Fibroblast of mammary gland (primary cell): Measurements from ENCODE around the gene NDC80.

ENCODE experiments used
- DNase-seq: peaks from one replicate; pipeline ENCODE4 v3.0.0-alpha.2; 2010; ENCODE audit warnings: low read depth
- H3K4me3 ChIP-seq: 2 replicates; pipeline ENCODE4 v1.5.1; 2011; ENCODE audit warnings: low read depth, mild to moderate bottlenecking, low read length, moderate library complexity; ENCODE audit not compliant: control insufficient read depth
- CTCF ChIP-seq: conservative IDR thresholded peaks from 2 replicates; pipeline ENCODE4 v1.5.1; 2011; ENCODE audit warnings: low read depth, low read length, inconsistent platforms; ENCODE audit not compliant: control insufficient read depth, insufficient read depth

Gene NDC80

GRCh38 chr18:2555895-2556294 lies 15.5 kb upstream of the NDC80 start:
- no peak overlapping the region for H3K4me3 ChIP-seq
- TF ChIP-seq CTCF = no peak
- DNase-seq = no peak

GRCh38 chr18:2557536-2557935 lies 13.8 kb upstream of the NDC80 start:
- H3K4me3 ChIP-seq = no peak overlapping the region
- no peak for DNase-seq
- no peak for TF ChIP-seq CTCF

- TF ChIP-seq CTCF = no peak
- H3K4me3 ChIP-seq = no peak overlapping the region
- DNase-seq = no peak
These were observed 12.1 kb upstream of the NDC80 start for GRCh38 chr18:2559249-2559648.

- DNase-seq = no peak
- no peak for TF ChIP-seq CTCF
- H3K4me3 ChIP-seq = no peak overlapping the region
These were observed 7.0 kb upstream of the NDC80 start for GRCh38 chr18:2564373-2564772.

GRCh38 chr18:2568129-2568528 lies 3.2 kb upstream of the NDC80 start:
- H3K4me3 ChIP-seq = no peak overlapping the region
- TF ChIP-seq CTCF = no peak
- DNase-seq = no peak

GRCh38 chr18:2568605-2569004 lies 2.8 kb upstream of the NDC80 start:
- no peak for DNase-seq
- H3K4me3 ChIP-seq = no peak overlapping the region
- TF ChIP-seq CTCF = no peak
